Naive thymus-derived CD8-positive, alpha-beta T cell (primary cell): ENCODE data around the gene RPS19. TPM values are rescaled to one million over a fixed set of nuclear protein-coding genes. Genes with fewer than 3 reads are reported as not detected.

Experiments
- ATAC-seq, 2 donors: fragments of 150-1000 bp; cut with Tn5 transposase in 1 of 2; sonication (Bioruptor Pico), chemical (Tn5 transposase) in 1 of 2; 1 replicate in 1 of 2; 2 replicates in 1 of 2; pipeline ENCODE4 v1.10.0; 2021; ENCODE audit warnings: mild to moderate bottlenecking in 2 of 2, moderate library complexity in 2 of 2
- POLR2A ChIA-PET: fragments of 350-600 bp; sonication (Branson Sonifier 250); formaldehyde crosslinking; loops from one replicate; lab custom pipeline; 2021; ENCODE audit warnings: antibody characterized with exemption; lab: Charles Lee
- DNase-seq, 10 donors: peaks; one replicate each; pipeline versions ENCODE4 v3.0.0 to v3.0.0-alpha.2; 2020 to 2022
- H3K27ac Mint-ChIP-seq, 10 donors: one replicate each; pipeline ENCODE4 v1.8.0; 2020 to 2022; ENCODE audit warnings: mild to moderate bottlenecking in 10 of 10, mixed read lengths in 10 of 10, moderate library complexity in 4 of 10, inconsistent platforms in 1 of 10
- H3K27me3 Mint-ChIP-seq, 5 donors: one replicate each; pipeline ENCODE4 v1.8.0; 2021 to 2022; ENCODE audit warnings: mixed read lengths in 5 of 5
- H3K36me3 Mint-ChIP-seq, 3 donors: one replicate each; pipeline ENCODE4 v1.8.0; 2020 to 2022; ENCODE audit warnings: mixed read lengths in 3 of 3, mild to moderate bottlenecking in 2 of 3, inconsistent platforms in 1 of 3
- H3K4me1 Mint-ChIP-seq, 4 donors: one replicate each; pipeline ENCODE4 v1.8.0; 2021 to 2022; ENCODE audit warnings: mixed read lengths in 4 of 4
- H3K4me3 Mint-ChIP-seq, 10 donors: one replicate each; pipeline ENCODE4 v1.8.0; 2020 to 2022; ENCODE audit warnings: mild to moderate bottlenecking in 10 of 10, mixed read lengths in 10 of 10, moderate library complexity in 6 of 10, inconsistent platforms in 1 of 10
- H3K9me3 Mint-ChIP-seq, 9 donors: one replicate each; pipeline ENCODE4 v1.8.0; 2020 to 2022; ENCODE audit warnings: mixed read lengths in 9 of 9, mild to moderate bottlenecking in 3 of 9, inconsistent platforms in 1 of 9, moderate library complexity in 1 of 9
- polyA plus RNA-seq, 3 donors: library from polyadenylated mRNA; unstranded; fragments of 300-500 nt; fragmentation: Illumina TruSeq; gene quantifications; one replicate each; pipeline ENCODE4 v1.2.3, GENCODE V29; 2021
- total RNA-seq, 8 experiments: library from RNA in 2 of 8; stranded (reverse) in 2 of 8; gene quantifications; one replicate each; pipeline ENCODE4 v1.2.3 and lab custom pipeline; 2021 to 2026

The RPS19 gene
- total and polyA plus RNA-seq, 5 experiments from 2014 or later: 3,479 to 8,825 (median 6,905) TPM

GRCh38 chr19:41845001-41845050 is 15.2 kb upstream of the RPS19 start, which contains the start of gene DMRTC2:
Gene DMRTC2, plus strand, starts transcription at chr19:41845042. Its CDS starts 2,387 bp downstream, at chr19:41847429.
- Mint-ChIP-seq H3K36me3 (no peaks in the 10 kb centered on the region), H3K27ac (peak within 1 kb of the TSS in 2 of 10 donors; percentile 50 to 72), H3K27me3 (peaks cover 0 to 5% (median 0%) of the 10 kb centered on the region in 5 donors), H3K4me3 (no peak within 1 kb of the TSS), H3K9me3 (no peaks in the 10 kb centered on the region), H3K4me1 (peaks cover 0 to 4% (median 0%) of the 10 kb centered on the region in 4 donors)
- no peak for DNase-seq
- no peak for ATAC-seq
- POLR2A ChIA-PET: no interaction called here

- no peak for ATAC-seq
- Mint-ChIP-seq H3K36me3 (no peaks in the 10 kb centered on the region), H3K27me3 (peaks cover 0 to 5% (median 0%) of the 10 kb centered on the region in 5 donors), H3K9me3 (no peaks in the 10 kb centered on the region), H3K4me3 (no peak overlapping the region), H3K4me1 (peaks cover 0 to 4% (median 0%) of the 10 kb centered on the region in 4 donors), H3K27ac (no peak overlapping the region)
- POLR2A ChIA-PET: no interaction called here
- no peak for DNase-seq
Measured at GRCh38 chr19:41845051-41845590, 14.9 kb upstream of the RPS19 start.

GRCh38 chr19:41847351-41848105 is 12.5 kb upstream of the RPS19 start:
- no peaks in the 10 kb centered on the region for H3K9me3 Mint-ChIP-seq
- DNase-seq: no peak
- ATAC-seq: no peak
- peak overlapping the region in 1 of 10 donors; percentile 15 for H3K27ac Mint-ChIP-seq
- H3K4me3 Mint-ChIP-seq: no peak overlapping the region
- POLR2A ChIA-PET: no interaction called here
- H3K4me1 Mint-ChIP-seq: peaks cover 0 to 4% (median 0%) of the 10 kb centered on the region in 4 donors
- no peaks in the 10 kb centered on the region for H3K36me3 Mint-ChIP-seq
- H3K27me3 Mint-ChIP-seq: peaks cover 0 to 10% (median 4%) of the 10 kb centered on the region in 5 donors

GRCh38 chr19:41848666-41849065 is 11.4 kb upstream of the RPS19 start:
- Mint-ChIP-seq H3K27ac (peak overlapping the region in 2 of 10 donors; percentile 11 to 18), H3K36me3 (no peaks in the 10 kb centered on the region), H3K4me1 (peaks cover 0 to 4% (median 0%) of the 10 kb centered on the region in 4 donors), H3K4me3 (no peak overlapping the region), H3K27me3 (peaks cover 0 to 10% (median 4%) of the 10 kb centered on the region in 5 donors), H3K9me3 (no peaks in the 10 kb centered on the region)
- DNase-seq: no peak
- ATAC-seq: no peak
- POLR2A ChIA-PET: no interaction called here

GRCh38 chr19:41849067-41849466 is 11.0 kb upstream of the RPS19 start:
- H3K27ac Mint-ChIP-seq: peak overlapping the region in 2 of 10 donors; percentile 11 to 18
- no peak for ATAC-seq
- POLR2A ChIA-PET: interaction anchor here (0.8 kb wide), 1 partner anchor 12 kb away, joined by 3 read pairs; no protein-coding TSS in a partner anchor
- H3K4me3 Mint-ChIP-seq: no peak overlapping the region
- peaks cover 0 to 7% (median 4%) of the 10 kb centered on the region in 5 donors for H3K27me3 Mint-ChIP-seq
- peaks cover 0 to 2% (median 0%) of the 10 kb centered on the region in 4 donors for H3K4me1 Mint-ChIP-seq
- H3K36me3 Mint-ChIP-seq: no peaks in the 10 kb centered on the region
- no peak for DNase-seq
- no peaks in the 10 kb centered on the region for H3K9me3 Mint-ChIP-seq

- ATAC-seq: no peak
- no peak overlapping the region for H3K4me3 Mint-ChIP-seq
- H3K27ac Mint-ChIP-seq: no peak overlapping the region
- H3K36me3 Mint-ChIP-seq: no peaks in the 10 kb centered on the region
- H3K9me3 Mint-ChIP-seq: no peaks in the 10 kb centered on the region
- POLR2A ChIA-PET: no interaction called here
- DNase-seq: no peak
- peaks cover 0 to 8% (median 5%) of the 10 kb centered on the region in 5 donors for H3K27me3 Mint-ChIP-seq
- H3K4me1 Mint-ChIP-seq: peaks cover 0 to 2% (median 0%) of the 10 kb centered on the region in 4 donors
Measured at GRCh38 chr19:41850381-41850780, 9.7 kb upstream of the RPS19 start.

- POLR2A ChIA-PET: no interaction called here
- H3K27ac Mint-ChIP-seq: no peak overlapping the region
- no peaks in the 10 kb centered on the region for H3K36me3 Mint-ChIP-seq
- no peak for DNase-seq
- no peak for ATAC-seq
- no peaks in the 10 kb centered on the region for H3K9me3 Mint-ChIP-seq
- H3K4me1 Mint-ChIP-seq: no peaks in the 10 kb centered on the region
- H3K4me3 Mint-ChIP-seq: no peak overlapping the region
- H3K27me3 Mint-ChIP-seq: peaks cover 0 to 8% (median 3%) of the 10 kb centered on the region in 5 donors
Measured at GRCh38 chr19:41851456-41851855, 8.6 kb upstream of the RPS19 start.

- Mint-ChIP-seq H3K9me3 (no peaks in the 10 kb centered on the region), H3K4me1 (no peaks in the 10 kb centered on the region), H3K36me3 (no peaks in the 10 kb centered on the region), H3K4me3 (no peak overlapping the region), H3K27me3 (peaks cover 0 to 8% (median 1%) of the 10 kb centered on the region in 5 donors), H3K27ac (no peak overlapping the region)
- POLR2A ChIA-PET: interaction anchor here (0.8 kb wide), 1 partner anchor 105 kb away, joined by 3 read pairs; no protein-coding TSS in a partner anchor
- DNase-seq: no peak
- ATAC-seq: no peak
Measured at GRCh38 chr19:41853344-41853743, 6.7 kb upstream of the RPS19 start.

- Mint-ChIP-seq H3K27ac (no peak overlapping the region), H3K36me3 (no peaks in the 10 kb centered on the region), H3K4me3 (no peak overlapping the region), H3K9me3 (no peaks in the 10 kb centered on the region), H3K4me1 (no peaks in the 10 kb centered on the region), H3K27me3 (peaks cover 0 to 8% (median 1%) of the 10 kb centered on the region in 5 donors)
- DNase-seq (no peak), ATAC-seq (no peak)
- POLR2A ChIA-PET: interaction anchor here (0.8 kb wide), 1 partner anchor 105 kb away, joined by 3 read pairs; no protein-coding TSS in a partner anchor
Measured at GRCh38 chr19:41853768-41854167, 6.3 kb upstream of the RPS19 start.

GRCh38 chr19:41859213-41859617 is 840 bp upstream of the RPS19 start:
- peaks cover 0 to 37% (median 14%) of the 10 kb centered on the region in 3 donors for H3K36me3 Mint-ChIP-seq

GRCh38 chr19:41860419-41861115 is 512 bp downstream of the RPS19 start:
- H3K4me1 Mint-ChIP-seq: peaks cover 28 to 56% (median 46%) of the 10 kb centered on the region in 4 donors
- ATAC-seq: no peak
- POLR2A ChIA-PET: interaction anchor here (1.0 to 4.1 kb wide), 23 partner anchors 8 to 597 kb away, joined by 4 to 253 read pairs (median 8); partner anchors contain the start of genes ARHGEF1, CD79A and RABAC1
- H3K4me3 Mint-ChIP-seq: peak overlapping the region; percentile 80 to 100 (median 92)
- H3K36me3 Mint-ChIP-seq: peaks cover 0 to 50% (median 14%) of the 10 kb centered on the region in 3 donors
- peak in 1 of 10 donors; percentile 22 for DNase-seq
- peak overlapping the region; percentile 81 to 99 (median 94) for H3K27ac Mint-ChIP-seq
- H3K9me3 Mint-ChIP-seq: no peaks in the 10 kb centered on the region
- no peaks in the 10 kb centered on the region for H3K27me3 Mint-ChIP-seq

More at GRCh38 chr19:41859213-41859617, 840 bp upstream of the RPS19 start:
- Mint-ChIP-seq H3K27ac (peak overlapping the region; percentile 84 to 99 (median 96)), H3K27me3 (peaks cover 0 to 3% (median 0%) of the 10 kb centered on the region in 5 donors), H3K4me3 (peak overlapping the region; percentile 80 to 100 (median 94)), H3K9me3 (no peaks in the 10 kb centered on the region), H3K4me1 (peaks cover 28 to 46% (median 39%) of the 10 kb centered on the region in 4 donors)
- DNase-seq (no peak), ATAC-seq (no peak)
- POLR2A ChIA-PET: interaction anchor here (1.0 to 4.1 kb wide), 23 partner anchors 9 to 596 kb away, joined by 3 to 253 read pairs (median 8); partner anchors contain the start of genes ARHGEF1, CD79A and RABAC1

GRCh38 chr19:41861116-41861768 is 1.2 kb downstream of the RPS19 start:
- H3K27me3 Mint-ChIP-seq: no peaks in the 10 kb centered on the region
- no peaks in the 10 kb centered on the region for H3K9me3 Mint-ChIP-seq
- H3K4me3 Mint-ChIP-seq: peak overlapping the region; percentile 80 to 100 (median 92)
- H3K27ac Mint-ChIP-seq: peak overlapping the region; percentile 81 to 99 (median 93)
- no peak for DNase-seq
- peaks cover 31 to 59% (median 50%) of the 10 kb centered on the region in 4 donors for H3K4me1 Mint-ChIP-seq
- H3K36me3 Mint-ChIP-seq: peaks cover 0 to 53% (median 14%) of the 10 kb centered on the region in 3 donors
- POLR2A ChIA-PET: interaction anchor here (2.1 to 4.1 kb wide), 7 partner anchors 7 to 85 kb away, joined by 4 to 253 read pairs (median 20); partner anchors contain the start of genes ARHGEF1 and CD79A
- ATAC-seq: no peak
